SU-DHL-6 (cell line): ENCODE data around the gene SOX18.

ENCODE experiments used
- CTCF ChIP-seq: fragments of 200-600 bp; sonication (generic); IDR thresholded peaks from one replicate; pipeline ENCODE4 v1.5.1; 2017; ENCODE audit warnings: antibody characterized with exemption, mild to moderate bottlenecking, low read length, moderate library complexity; ENCODE audit not compliant: insufficient read depth, poor library complexity, severe bottlenecking
- EZH2phosphoT487 ChIP-seq: fragments of 200-600 bp; sonication (generic), shearing (Covaris generic); conservative IDR thresholded peaks from 2 replicates; pipeline ENCODE4 v1.6.1; 2018; ENCODE audit warnings: mild to moderate bottlenecking, antibody characterized with exemption, low read length, moderate library complexity, mixed read lengths

GRCh38 chr20:64073476-64074183, 24.2 kb upstream of the SOX18 start:
- TF ChIP-seq CTCF (no peak), EZH2phosphoT487 (no peak)
